Measurements from ENCODE around the gene COMP.

Gene COMP

GRCh38 chr19:18768046-18768771 is 22.9 kb downstream of the COMP start:
- Histone ChIP-seq H3K79me2 (ENCODE audit: control insufficient read depth, insufficient read depth, low read length, unreplicated experiment) (no peaks in the 10 kb centered on the region), H3K27me3 (ENCODE audit: insufficient read depth, low read length) (no peaks in the 10 kb centered on the region), H3K27ac (ENCODE audit: low read depth, low read length) (no peak overlapping the region), H3K4me3 (ENCODE audit: low read depth, low read length) (no peak overlapping the region), H3K4me1 (ENCODE audit: control insufficient read depth, insufficient read depth, low read length, unreplicated experiment) (peaks cover 18% of the 10 kb centered on the region), H3K36me3 (ENCODE audit: insufficient read depth, low read length) (no peaks in the 10 kb centered on the region), H2AFZ (ENCODE audit: low read length, unreplicated experiment) (no peak overlapping the region)

DNA sequence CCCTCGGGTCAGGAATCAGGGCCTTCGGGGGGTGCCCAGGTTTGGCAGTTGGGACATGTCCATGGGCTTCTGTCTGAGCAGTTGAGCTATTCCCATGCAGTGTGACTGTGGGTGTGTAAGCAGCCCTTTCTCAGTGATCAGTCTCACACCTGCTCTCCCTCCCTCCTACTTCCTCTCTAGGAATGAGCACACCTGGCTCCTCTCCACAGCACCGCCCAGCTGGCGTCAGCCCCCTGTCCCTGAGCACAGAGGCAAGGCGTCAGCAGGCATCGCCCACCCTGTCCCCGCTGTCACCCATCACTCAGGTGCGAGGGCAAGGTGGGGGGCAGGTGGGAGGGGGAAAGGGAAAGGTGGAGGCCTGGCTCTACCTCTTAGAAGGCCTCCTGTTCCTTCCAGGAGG is 25.9 kb downstream of the COMP start:
- H3K27me3 ChIP-seq (ENCODE audit: insufficient read depth, low read length) = no peaks in the 10 kb centered on the region

GRCh38 chr19:18764591-18765051 is 26.5 kb downstream of the COMP start:
- peak overlapping the region; percentile 50 for H3K27ac ChIP-seq (ENCODE audit: low read depth, low read length)
- no peaks in the 10 kb centered on the region for H3K79me2 ChIP-seq (ENCODE audit: control insufficient read depth, insufficient read depth, low read length, unreplicated experiment)
- H2AFZ ChIP-seq (ENCODE audit: low read length, unreplicated experiment) = no peak overlapping the region
- H3K4me3 ChIP-seq (ENCODE audit: low read depth, low read length) = no peak overlapping the region
- no peaks in the 10 kb centered on the region for H3K36me3 ChIP-seq (ENCODE audit: insufficient read depth, low read length)
- no peaks in the 10 kb centered on the region for H3K27me3 ChIP-seq (ENCODE audit: insufficient read depth, low read length)
- peaks cover 25% of the 10 kb centered on the region for H3K4me1 ChIP-seq (ENCODE audit: control insufficient read depth, insufficient read depth, low read length, unreplicated experiment)

More for the DNA sequence above, 25.9 kb downstream of the COMP start:
- H3K79me2 ChIP-seq (ENCODE audit: control insufficient read depth, insufficient read depth, low read length, unreplicated experiment) = no peaks in the 10 kb centered on the region
- H3K27ac ChIP-seq (ENCODE audit: low read depth, low read length) = peak overlapping the region; percentile 50; the same call in 1 of the 2 replicates
- H3K4me1 ChIP-seq (ENCODE audit: control insufficient read depth, insufficient read depth, low read length, unreplicated experiment) = peaks cover 25% of the 10 kb centered on the region
- no peaks in the 10 kb centered on the region for H3K36me3 ChIP-seq (ENCODE audit: insufficient read depth, low read length)
- H2AFZ ChIP-seq (ENCODE audit: low read length, unreplicated experiment) = no peak overlapping the region
- no peak overlapping the region for H3K4me3 ChIP-seq (ENCODE audit: low read depth, low read length)

DNA sequence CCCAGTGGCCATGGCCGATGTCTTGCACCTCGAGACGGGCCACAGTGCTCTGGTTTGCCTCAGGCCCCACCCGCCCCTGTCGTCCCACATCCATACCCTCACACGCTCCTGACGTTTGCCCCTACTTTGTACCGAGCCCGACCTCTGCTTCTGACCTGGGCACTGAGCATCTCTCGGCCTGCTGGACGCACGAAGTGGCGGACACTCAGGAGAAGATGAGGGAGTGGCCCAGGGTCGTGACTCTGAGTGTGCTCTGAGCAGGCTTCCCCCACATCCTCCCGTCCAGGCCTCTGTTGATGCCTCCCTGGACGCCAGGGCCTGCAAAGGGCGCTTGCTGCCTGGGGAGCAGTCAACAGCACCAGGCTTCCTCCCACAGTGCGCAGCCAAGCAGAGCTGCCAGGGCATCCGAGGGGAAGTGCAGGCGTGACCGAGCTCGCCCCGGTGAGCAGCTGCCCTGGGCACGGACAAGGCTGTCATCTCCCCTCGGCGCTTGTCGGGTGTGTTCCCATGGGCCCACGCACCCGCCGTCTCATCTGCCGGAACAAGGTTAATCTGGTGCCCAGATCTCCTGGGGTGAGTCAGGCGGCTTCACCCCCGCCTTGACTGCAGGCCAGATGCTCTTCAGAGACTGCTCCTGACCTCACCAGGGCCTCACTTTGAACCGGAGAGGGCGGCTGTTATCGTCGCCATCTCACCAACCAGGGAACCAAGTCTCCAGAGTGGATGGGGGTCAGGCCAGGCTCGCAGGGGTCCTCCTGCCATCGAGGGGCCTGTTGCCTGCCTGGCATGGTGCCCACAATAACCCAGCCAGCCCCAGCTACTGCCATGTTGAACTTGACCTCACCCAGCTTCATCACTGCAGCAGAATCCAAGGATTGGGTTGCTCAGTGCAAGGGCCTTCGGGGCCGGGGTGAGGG is 27.2 kb downstream of the COMP start:
- H3K4me3 ChIP-seq (ENCODE audit: low read depth, low read length) = no peak overlapping the region
- H3K36me3 ChIP-seq (ENCODE audit: insufficient read depth, low read length) = no peaks in the 10 kb centered on the region
- peaks cover 25% of the 10 kb centered on the region for H3K4me1 ChIP-seq (ENCODE audit: control insufficient read depth, insufficient read depth, low read length, unreplicated experiment)
- no peaks in the 10 kb centered on the region for H3K79me2 ChIP-seq (ENCODE audit: control insufficient read depth, insufficient read depth, low read length, unreplicated experiment)
- H3K27ac ChIP-seq (ENCODE audit: low read depth, low read length) = peak overlapping the region; percentile 50
- H2AFZ ChIP-seq (ENCODE audit: low read length, unreplicated experiment) = no peak overlapping the region
- H3K27me3 ChIP-seq (ENCODE audit: insufficient read depth, low read length) = no peaks in the 10 kb centered on the region

DNA sequence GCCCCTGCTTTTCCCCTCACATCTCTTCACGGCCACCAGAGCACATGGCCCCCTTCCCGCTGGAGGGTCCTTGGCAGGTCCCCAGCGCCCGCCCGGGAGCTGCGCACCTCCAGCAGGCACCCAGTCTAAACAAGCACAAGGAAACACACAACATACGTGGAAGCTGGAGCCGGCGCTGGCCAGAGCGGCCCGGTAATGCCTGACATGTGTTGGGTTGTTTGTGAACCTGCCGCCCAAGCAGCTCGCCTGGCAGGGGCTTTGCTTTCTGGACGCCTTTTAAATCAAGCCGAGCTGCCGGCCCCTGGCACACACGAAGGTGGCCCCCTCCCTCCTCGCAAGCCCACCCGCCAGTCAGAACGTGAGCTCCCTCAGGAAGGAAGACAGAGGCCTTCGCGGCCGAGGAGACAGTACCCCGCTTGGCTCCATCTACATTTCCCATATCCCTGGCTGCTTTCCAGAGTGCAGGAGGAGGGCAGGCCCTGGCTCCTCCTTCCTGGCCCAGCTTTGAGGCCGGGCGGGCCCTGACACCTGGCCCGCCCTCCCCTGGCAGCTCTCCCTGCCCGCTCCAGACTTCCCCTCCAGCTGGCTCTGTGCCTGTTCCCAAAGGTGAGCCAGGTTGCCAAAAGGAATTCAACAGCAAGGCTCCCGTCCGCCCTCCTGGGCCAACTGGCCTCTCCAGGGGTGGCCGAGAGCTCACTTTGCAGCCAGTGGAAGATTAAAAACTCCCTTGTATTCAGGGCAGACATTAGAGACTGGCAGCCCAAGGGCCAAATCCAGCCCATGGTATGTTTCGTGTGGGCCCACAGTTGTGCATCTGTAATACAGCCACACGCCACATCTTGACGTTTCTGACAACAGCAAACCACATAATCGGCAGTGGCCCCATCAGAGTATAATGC is 28.7 kb downstream of the COMP start:
- no peak overlapping the region for H3K27ac ChIP-seq (ENCODE audit: low read depth, low read length)
- no peak overlapping the region for H3K4me3 ChIP-seq (ENCODE audit: low read depth, low read length)
- H3K36me3 ChIP-seq (ENCODE audit: insufficient read depth, low read length) = no peaks in the 10 kb centered on the region
- H3K27me3 ChIP-seq (ENCODE audit: insufficient read depth, low read length) = no peaks in the 10 kb centered on the region
- peaks cover 25% of the 10 kb centered on the region for H3K4me1 ChIP-seq (ENCODE audit: control insufficient read depth, insufficient read depth, low read length, unreplicated experiment)
- H3K79me2 ChIP-seq (ENCODE audit: control insufficient read depth, insufficient read depth, low read length, unreplicated experiment) = no peaks in the 10 kb centered on the region
- H2AFZ ChIP-seq (ENCODE audit: low read length, unreplicated experiment) = no peak overlapping the region

GRCh38 chr19:18761531-18762110 is 29.5 kb downstream of the COMP start:
- H3K79me2 ChIP-seq (ENCODE audit: control insufficient read depth, insufficient read depth, low read length, unreplicated experiment) = no peaks in the 10 kb centered on the region
- H3K27me3 ChIP-seq (ENCODE audit: insufficient read depth, low read length) = no peaks in the 10 kb centered on the region
- H3K4me3 ChIP-seq (ENCODE audit: low read depth, low read length) = no peak overlapping the region
- no peak overlapping the region for H3K27ac ChIP-seq (ENCODE audit: low read depth, low read length)
- no peaks in the 10 kb centered on the region for H3K36me3 ChIP-seq (ENCODE audit: insufficient read depth, low read length)
- H2AFZ ChIP-seq (ENCODE audit: low read length, unreplicated experiment) = no peak overlapping the region
- peaks cover 25% of the 10 kb centered on the region for H3K4me1 ChIP-seq (ENCODE audit: control insufficient read depth, insufficient read depth, low read length, unreplicated experiment)

- H3K27ac ChIP-seq (ENCODE audit: low read depth, low read length) = no peak overlapping the region
- peaks cover 25% of the 10 kb centered on the region for H3K4me1 ChIP-seq (ENCODE audit: control insufficient read depth, insufficient read depth, low read length, unreplicated experiment)
- no peaks in the 10 kb centered on the region for H3K36me3 ChIP-seq (ENCODE audit: insufficient read depth, low read length)
- H3K4me3 ChIP-seq (ENCODE audit: low read depth, low read length) = no peak overlapping the region
- H2AFZ ChIP-seq (ENCODE audit: low read length, unreplicated experiment) = no peak overlapping the region
- H3K79me2 ChIP-seq (ENCODE audit: control insufficient read depth, insufficient read depth, low read length, unreplicated experiment) = no peaks in the 10 kb centered on the region
- no peaks in the 10 kb centered on the region for H3K27me3 ChIP-seq (ENCODE audit: insufficient read depth, low read length)
Measured at GRCh38 chr19:18760440-18761383, 30.4 kb downstream of the COMP start.

DNA sequence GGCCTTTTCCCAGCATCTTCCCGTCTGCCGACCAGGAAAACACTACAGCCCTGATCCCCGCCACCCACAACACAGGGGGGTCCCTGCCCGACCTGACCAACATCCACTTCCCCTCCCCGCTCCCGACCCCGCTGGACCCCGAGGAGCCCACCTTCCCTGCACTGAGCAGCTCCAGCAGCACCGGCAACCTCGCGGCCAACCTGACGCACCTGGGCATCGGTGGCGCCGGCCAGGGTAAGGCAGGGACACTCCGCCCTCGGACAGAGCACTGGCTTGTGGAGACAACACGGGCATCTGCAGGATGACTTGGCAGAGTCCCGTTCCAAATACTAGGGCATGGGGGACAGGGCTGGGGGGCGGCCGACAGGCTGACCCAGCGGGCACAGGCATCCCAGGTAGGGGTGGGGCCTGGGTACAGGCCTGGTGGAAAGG is 31.1 kb downstream of the COMP start:
- H2AFZ ChIP-seq (ENCODE audit: low read length, unreplicated experiment) = no peak overlapping the region
- H3K4me3 ChIP-seq (ENCODE audit: low read depth, low read length) = no peak overlapping the region
- H3K27ac ChIP-seq (ENCODE audit: low read depth, low read length) = no peak overlapping the region
- H3K4me1 ChIP-seq (ENCODE audit: control insufficient read depth, insufficient read depth, low read length, unreplicated experiment) = peaks cover 22% of the 10 kb centered on the region
- H3K27me3 ChIP-seq (ENCODE audit: insufficient read depth, low read length) = no peaks in the 10 kb centered on the region
- H3K36me3 ChIP-seq (ENCODE audit: insufficient read depth, low read length) = no peaks in the 10 kb centered on the region
- no peaks in the 10 kb centered on the region for H3K79me2 ChIP-seq (ENCODE audit: control insufficient read depth, insufficient read depth, low read length, unreplicated experiment)

GRCh38 chr19:18759304-18759994 is 31.7 kb downstream of the COMP start:
- H3K27me3 ChIP-seq (ENCODE audit: insufficient read depth, low read length) = no peaks in the 10 kb centered on the region
- H3K36me3 ChIP-seq (ENCODE audit: insufficient read depth, low read length) = no peaks in the 10 kb centered on the region
- H3K4me3 ChIP-seq (ENCODE audit: low read depth, low read length) = no peak overlapping the region
- no peak overlapping the region for H2AFZ ChIP-seq (ENCODE audit: low read length, unreplicated experiment)
- H3K27ac ChIP-seq (ENCODE audit: low read depth, low read length) = no peak overlapping the region
- H3K4me1 ChIP-seq (ENCODE audit: control insufficient read depth, insufficient read depth, low read length, unreplicated experiment) = peaks cover 17% of the 10 kb centered on the region
- H3K79me2 ChIP-seq (ENCODE audit: control insufficient read depth, insufficient read depth, low read length, unreplicated experiment) = no peaks in the 10 kb centered on the region

All from ACC112 (cell line).